ENCODE measurements around the gene LZTR1. TPM values are rescaled to one million over a fixed set of nuclear protein-coding genes. Genes with fewer than 3 reads are reported as not detected.

Gene LZTR1
- total RNA-seq, 4 donors from 2014 or later = 42.4 to 76.3 (median 57.2) TPM

- intact Hi-C loops (cut with DNase I) = no loop called here
- H3K27ac ChIP-seq (replicated peaks in 1 of 4) = no peak overlapping the region
- DNase-seq (ENCODE audit: extremely low spot score) = no peak
- H3K27me3 ChIP-seq = no peaks in the 10 kb centered on the region
- peaks cover 33 to 84% (median 53%) of the 10 kb centered on the region in 4 donors for H3K4me1 ChIP-seq
- no peaks in the 10 kb centered on the region for H3K36me3 ChIP-seq
- no peak overlapping the region for H3K4me3 ChIP-seq
- WGBS = 96% methylated on average over 8 of the region's 8 CpGs
- no peak for TF ChIP-seq EP300 (IDR thresholded peaks at IDR 0.05)
- H3K9me3 ChIP-seq = no peaks in the 10 kb centered on the region
Measured at GRCh38 chr22:20943104-20943933, 38.8 kb upstream of the LZTR1 start.

- no peak overlapping the region for H3K27ac ChIP-seq (replicated peaks in 1 of 4)
- peaks cover 0 to 2% (median 0%) of the 10 kb centered on the region in 4 donors for H3K36me3 ChIP-seq
- WGBS = 16% methylated on average over 1 of the region's 1 CpG
- H3K4me3 ChIP-seq = no peak overlapping the region
- H3K9me3 ChIP-seq = no peaks in the 10 kb centered on the region
- H3K27me3 ChIP-seq = no peaks in the 10 kb centered on the region
- intact Hi-C loops (cut with DNase I) = no loop called here
- no peak for DNase-seq (ENCODE audit: extremely low spot score)
- no peak for TF ChIP-seq EP300 (IDR thresholded peaks at IDR 0.05)
- peaks cover 30 to 76% (median 49%) of the 10 kb centered on the region in 4 donors for H3K4me1 ChIP-seq
Measured at GRCh38 chr22:20944042-20944441, 38.1 kb upstream of the LZTR1 start.

GRCh38 chr22:20945578-20945934, 36.5 kb upstream of the LZTR1 start:
- no peak for DNase-seq (ENCODE audit: extremely low spot score)
- no peak overlapping the region for H3K27ac ChIP-seq (replicated peaks in 1 of 4)

GRCh38 chr22:20946080-20946986, 35.8 kb upstream of the LZTR1 start:
- Histone ChIP-seq H3K27me3 (no peaks in the 10 kb centered on the region), H3K36me3 (peaks cover 10 to 25% (median 21%) of the 10 kb centered on the region in 4 donors), H3K4me3 (no peak overlapping the region), H3K27ac (replicated peaks in 1 of 4) (no peak overlapping the region), H3K4me1 (peaks cover 18 to 57% (median 31%) of the 10 kb centered on the region in 4 donors), H3K9me3 (no peaks in the 10 kb centered on the region)
- intact Hi-C loops (cut with DNase I) = no loop called here
- 78% methylated on average over 7 of the region's 7 CpGs for WGBS
- TF ChIP-seq POLR2AphosphoS5 (IDR thresholded peaks at IDR 0.05) (no peak), CTCF (IDR thresholded peaks at IDR 0.05) (no peak), POLR2A (IDR thresholded peaks at IDR 0.05; ENCODE audit: low read depth) (no peak), EP300 (IDR thresholded peaks at IDR 0.05) (no peak)
- no peak for DNase-seq (ENCODE audit: extremely low spot score)

More at GRCh38 chr22:20945578-20945934, 36.5 kb upstream of the LZTR1 start:
- Histone ChIP-seq H3K4me3 (no peak overlapping the region), H3K4me1 (peaks cover 18 to 63% (median 37%) of the 10 kb centered on the region in 4 donors), H3K36me3 (peaks cover 3 to 17% (median 13%) of the 10 kb centered on the region in 4 donors), H3K9me3 (no peaks in the 10 kb centered on the region), H3K27me3 (no peaks in the 10 kb centered on the region)
- 82% methylated on average over 2 of the region's 2 CpGs for WGBS
- TF ChIP-seq CTCF (IDR thresholded peaks at IDR 0.05) (no peak), EP300 (IDR thresholded peaks at IDR 0.05) (no peak), POLR2AphosphoS5 (IDR thresholded peaks at IDR 0.05) (no peak), POLR2A (IDR thresholded peaks at IDR 0.05; ENCODE audit: low read depth) (no peak)
- intact Hi-C loops (cut with DNase I) = no loop called here

GRCh38 chr22:20946991-20947390, 35.1 kb upstream of the LZTR1 start:
- intact Hi-C loops (cut with DNase I) = no loop called here
- Histone ChIP-seq H3K9me3 (no peaks in the 10 kb centered on the region), H3K4me1 (peaks cover 18 to 52% (median 26%) of the 10 kb centered on the region in 4 donors), H3K36me3 (peaks cover 14 to 31% (median 28%) of the 10 kb centered on the region in 4 donors), H3K27me3 (no peaks in the 10 kb centered on the region), H3K27ac (replicated peaks in 1 of 4) (no peak overlapping the region), H3K4me3 (no peak overlapping the region)
- WGBS = 100% methylated on average over 1 of the region's 1 CpG
- DNase-seq (ENCODE audit: extremely low spot score) = no peak
- TF ChIP-seq POLR2A (IDR thresholded peaks at IDR 0.05; ENCODE audit: low read depth) (no peak), POLR2AphosphoS5 (IDR thresholded peaks at IDR 0.05) (no peak), EP300 (IDR thresholded peaks at IDR 0.05) (no peak), CTCF (IDR thresholded peaks at IDR 0.05) (no peak)
